H1 (cell line): Measurements from ENCODE around the gene AOAH. TPM values are rescaled to one million over a fixed set of nuclear protein-coding genes. Genes with fewer than 3 reads are reported as not detected.

ENCODE experiments used
- CHD2 ChIP-seq: IDR thresholded peaks from 2 replicates; pipeline ENCODE4 v1.6.1; 2012; ENCODE audit warnings: low read length, improper control_type of control experiment
- SIRT6 ChIP-seq: IDR thresholded peaks from one replicate; pipeline ENCODE4 v1.7.1; 2012; ENCODE audit warnings: low read length, inconsistent platforms
- polyA plus RNA-seq, 7 experiments: library from polyadenylated mRNA; depleted of rRNA in 3 of 7; stranded (reverse) in 5 of 7; unstranded in 2 of 7; fragments of >200 nt in 5 of 7; fragments of 200-250 nt in 2 of 7; gene quantifications; 1 replicate in 5 of 7; 2 replicates in 1 of 7; 4 replicates in 1 of 7; pipeline versions ENCODE4 v1.2.1 to v1.2.3, GENCODE V29; 2011 to 2013; ENCODE audit warnings: missing spikeins in 2 of 7, mixed read lengths in 2 of 7
- total RNA-seq: library from RNA; stranded (reverse); fragmentation: NEBNext Ultra II Directional; extraction: Animal tissue kit (Norgen Biotek cat#: 25700); gene quantifications from 2 replicates; pipeline ENCODE4 v1.2.1, GENCODE V29; 2021

Gene AOAH
- total and polyA plus RNA-seq, 2 of the 8 experiments (the other 6 are each of a cell fraction or from before 2014, with no cell fraction given), result 0.08 TPM; not detected in 1

- no peak for TF ChIP-seq SIRT6
- no peak for TF ChIP-seq CHD2
These were observed 81.9 kb downstream of the AOAH start (continued) for GRCh38 chr7:36642414-36642813.
